ENCODE results near the gene TMA7B.

The TMA7B gene

GRCh38 chr22:39959640-39960447, at the start of gene TMA7B:
TMA7B (plus strand) TSS chr22:39960397; CDS start chr22:39964375, 3,978 bp downstream.
- TF ChIP-seq, protein P1, sequence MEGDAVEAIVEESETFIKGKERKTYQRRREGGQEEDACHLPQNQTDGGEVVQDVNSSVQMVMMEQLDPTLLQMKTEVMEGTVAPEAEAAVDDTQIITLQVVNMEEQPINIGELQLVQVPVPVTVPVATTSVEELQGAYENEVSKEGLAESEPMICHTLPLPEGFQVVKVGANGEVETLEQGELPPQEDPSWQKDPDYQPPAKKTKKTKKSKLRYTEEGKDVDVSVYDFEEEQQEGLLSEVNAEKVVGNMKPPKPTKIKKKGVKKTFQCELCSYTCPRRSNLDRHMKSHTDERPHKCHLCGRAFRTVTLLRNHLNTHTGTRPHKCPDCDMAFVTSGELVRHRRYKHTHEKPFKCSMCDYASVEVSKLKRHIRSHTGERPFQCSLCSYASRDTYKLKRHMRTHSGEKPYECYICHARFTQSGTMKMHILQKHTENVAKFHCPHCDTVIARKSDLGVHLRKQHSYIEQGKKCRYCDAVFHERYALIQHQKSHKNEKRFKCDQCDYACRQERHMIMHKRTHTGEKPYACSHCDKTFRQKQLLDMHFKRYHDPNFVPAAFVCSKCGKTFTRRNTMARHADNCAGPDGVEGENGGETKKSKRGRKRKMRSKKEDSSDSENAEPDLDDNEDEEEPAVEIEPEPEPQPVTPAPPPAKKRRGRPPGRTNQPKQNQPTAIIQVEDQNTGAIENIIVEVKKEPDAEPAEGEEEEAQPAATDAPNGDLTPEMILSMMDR (conservative IDR thresholded peaks at IDR 0.05) = no peak
- no peak for TF ChIP-seq ZFX (IDR thresholded peaks at IDR 0.05)
- H3K27ac ChIP-seq = no peak within 1 kb of the TSS

DNA sequence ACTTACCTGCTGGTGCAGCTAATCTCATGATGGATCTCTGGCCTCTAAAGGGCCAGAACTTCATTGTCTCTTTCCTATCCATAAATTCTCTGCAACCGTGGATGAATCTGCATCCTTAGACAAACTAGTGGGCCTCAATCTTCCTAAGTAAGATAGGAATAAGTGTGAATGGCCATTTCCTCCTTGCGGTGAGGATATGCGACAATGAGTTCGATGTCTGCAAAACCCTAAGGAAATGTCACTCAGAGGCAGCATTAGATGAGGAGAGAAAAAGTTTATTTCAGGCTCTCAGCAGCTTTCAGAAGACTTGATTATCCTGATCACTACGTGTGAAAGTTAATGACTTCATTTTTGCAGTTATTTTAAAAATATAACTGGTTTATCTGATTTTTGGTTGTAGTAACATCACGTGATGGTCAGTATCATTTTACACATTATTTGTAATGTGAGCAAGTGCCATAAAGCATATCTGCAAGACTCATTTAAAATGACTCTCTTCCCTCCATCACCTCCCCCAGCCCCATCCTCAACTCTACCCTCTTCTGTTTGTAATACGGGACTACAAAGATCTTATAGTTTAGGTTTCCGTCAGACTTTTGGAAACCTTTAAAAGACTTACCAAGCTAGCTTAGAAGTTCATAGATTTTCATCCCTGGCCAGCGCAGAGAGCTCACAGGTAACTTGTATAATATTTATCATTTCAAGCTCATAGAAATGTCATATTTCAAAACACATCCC, 49.2 kb upstream of the TMA7B start:
- no peak for TF ChIP-seq ZFX (IDR thresholded peaks at IDR 0.05)
- TF ChIP-seq, protein P1 (conservative IDR thresholded peaks at IDR 0.05) = no peak
- no peak overlapping the region for H3K27ac ChIP-seq

GRCh38 chr22:39913321-39913720, 46.9 kb upstream of the TMA7B start:
- TF ChIP-seq ZFX (IDR thresholded peaks at IDR 0.05) = no peak
- TF ChIP-seq, protein P1 (conservative IDR thresholded peaks at IDR 0.05) = no peak
- no peak overlapping the region for H3K27ac ChIP-seq

DNA sequence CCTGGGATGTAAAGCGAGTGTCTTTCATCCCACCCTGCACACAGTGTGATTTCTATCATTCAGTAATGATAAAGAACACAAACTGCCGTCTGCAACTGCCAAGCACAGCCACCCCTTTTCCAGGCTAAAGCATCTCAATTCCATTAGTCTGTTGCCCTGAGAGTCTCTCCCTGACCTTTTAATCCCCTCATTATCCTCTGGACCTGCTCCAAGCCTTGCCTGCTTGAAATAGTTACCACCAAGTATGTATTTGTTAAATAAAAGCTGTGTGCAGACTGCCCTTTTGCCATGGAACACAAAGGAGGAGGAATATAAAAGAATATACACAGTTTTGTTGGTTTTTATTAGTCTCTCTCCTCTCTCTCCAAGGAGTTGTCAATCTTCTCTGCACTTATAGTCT, 46.3 kb upstream of the TMA7B start:
- H3K27ac ChIP-seq = no peak overlapping the region
- TF ChIP-seq ZFX (IDR thresholded peaks at IDR 0.05) = no peak
- TF ChIP-seq, protein P1 (conservative IDR thresholded peaks at IDR 0.05) = no peak

DNA sequence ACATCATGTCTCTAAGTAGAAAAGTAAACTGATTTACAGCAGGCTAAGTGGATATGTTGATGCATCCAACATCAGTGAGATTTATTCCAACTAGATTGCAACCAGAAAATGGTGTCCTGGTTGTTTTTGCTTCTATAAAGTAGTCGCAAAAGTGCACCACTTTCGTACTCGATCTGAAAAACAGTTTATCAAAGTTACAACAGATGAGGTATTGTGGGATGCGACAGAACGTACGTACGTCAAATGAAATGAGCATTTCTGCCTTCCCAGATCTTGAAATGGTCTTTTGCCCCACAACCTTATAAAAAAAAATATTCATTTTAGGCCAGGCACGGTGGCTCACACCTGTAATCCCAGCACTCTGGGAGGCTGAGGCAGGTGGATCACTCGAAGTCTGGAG, 45.6 kb upstream of the TMA7B start:
- no peak overlapping the region for H3K27ac ChIP-seq
- no peak for TF ChIP-seq ZFX (IDR thresholded peaks at IDR 0.05)
- TF ChIP-seq, protein P1 (conservative IDR thresholded peaks at IDR 0.05) = no peak

- TF ChIP-seq ZFX (IDR thresholded peaks at IDR 0.05) = no peak
- TF ChIP-seq, protein P1 (conservative IDR thresholded peaks at IDR 0.05) = no peak
- no peak overlapping the region for H3K27ac ChIP-seq
Measured at GRCh38 chr22:39915295-39915726, 44.9 kb upstream of the TMA7B start.

- TF ChIP-seq ZFX (IDR thresholded peaks at IDR 0.05) = no peak
- TF ChIP-seq, protein P1 (conservative IDR thresholded peaks at IDR 0.05) = no peak
- H3K27ac ChIP-seq = no peak overlapping the region
Measured at GRCh38 chr22:39916496-39916895, 43.7 kb upstream of the TMA7B start.
